ENCODE measurements around the gene CNPY1. TPM values are rescaled to one million over a fixed set of nuclear protein-coding genes. Genes with fewer than 3 reads are reported as not detected.

The CNPY1 gene
- total RNA-seq, 2 donors from 2014 or later = 0.33 TPM; not detected in 1

GRCh38 chr7:155576900-155577508, 30.6 kb upstream of the CNPY1 start:
- Mint-ChIP-seq H3K9me3 (no peaks in the 10 kb centered on the region), H3K27me3 (ENCODE audit: insufficient read depth) (peaks cover 9% of the 10 kb centered on the region), H3K4me1 (peaks cover 3% of the 10 kb centered on the region), H3K27ac (no peak overlapping the region), H3K4me3 (no peak overlapping the region), H3K36me3 (ENCODE audit: low read depth) (no peaks in the 10 kb centered on the region)
- no peak for TF ChIP-seq CTCF (conservative IDR thresholded peaks at IDR 0.05)
- Histone ChIP-seq H3K4me1 (ENCODE audit: control insufficient read depth, insufficient read depth, low read length) (no peaks in the 10 kb centered on the region), H3K9me3 (ENCODE audit: control insufficient read depth, low read length) (no peaks in the 10 kb centered on the region), H3K4me3 (ENCODE audit: low read length) (no peak overlapping the region), H3K27me3 (ENCODE audit: control insufficient read depth, insufficient read depth, low read length, poor library complexity, severe bottlenecking) (no peaks in the 10 kb centered on the region), H3K27ac (ENCODE audit: low read depth, low read length) (no peak overlapping the region), H3K9ac (ENCODE audit: extremely low read depth, low read length, poor library complexity, severe bottlenecking) (no peak overlapping the region), H3K36me3 (ENCODE audit: control insufficient read depth, insufficient read depth, low read length) (no peaks in the 10 kb centered on the region)
- WGBS, 2 experiments (ENCODE audit: insufficient coverage in 1 of 2, insufficient read length in 1 of 2) = 91 to 95% methylated on average over 14 to 17 of the region's 17 CpGs
- peak; percentile 35 for DNase-seq

- TF ChIP-seq CTCF (conservative IDR thresholded peaks at IDR 0.05) = no peak
- peaks cover 9% of the 10 kb centered on the region for H3K27me3 Mint-ChIP-seq (ENCODE audit: insufficient read depth)
- peak; percentile 37 for DNase-seq
- 92% methylated on average over 10 to 20 of the region's 20 CpGs for WGBS, 2 experiments (ENCODE audit: insufficient coverage in 1 of 2, insufficient read length in 1 of 2)
- no peaks in the 10 kb centered on the region for H3K36me3 ChIP-seq (ENCODE audit: control insufficient read depth, insufficient read depth, low read length)
- H3K27me3 ChIP-seq (ENCODE audit: control insufficient read depth, insufficient read depth, low read length, poor library complexity, severe bottlenecking) = no peaks in the 10 kb centered on the region
- no peaks in the 10 kb centered on the region for H3K4me1 ChIP-seq (ENCODE audit: control insufficient read depth, insufficient read depth, low read length)
- no peak overlapping the region for H3K4me3 ChIP-seq (ENCODE audit: low read length)
- H3K9ac ChIP-seq (ENCODE audit: extremely low read depth, low read length, poor library complexity, severe bottlenecking) = no peak overlapping the region
- no peak overlapping the region for H3K27ac Mint-ChIP-seq
- H3K9me3 Mint-ChIP-seq = no peaks in the 10 kb centered on the region
- no peak overlapping the region for H3K4me3 Mint-ChIP-seq
- H3K9me3 ChIP-seq (ENCODE audit: control insufficient read depth, low read length) = no peaks in the 10 kb centered on the region
- peaks cover 3% of the 10 kb centered on the region for H3K4me1 Mint-ChIP-seq
- no peak overlapping the region for H3K27ac ChIP-seq (ENCODE audit: low read depth, low read length)
- no peaks in the 10 kb centered on the region for H3K36me3 Mint-ChIP-seq (ENCODE audit: low read depth)
Measured at GRCh38 chr7:155576416-155576815, 30.1 kb upstream of the CNPY1 start.

- WGBS, 2 experiments (ENCODE audit: insufficient coverage in 1 of 2, insufficient read length in 1 of 2) = 91 to 94% methylated on average over 8 to 10 of the region's 10 CpGs
- H3K4me1 ChIP-seq (ENCODE audit: control insufficient read depth, insufficient read depth, low read length) = no peaks in the 10 kb centered on the region
- H3K27me3 Mint-ChIP-seq (ENCODE audit: insufficient read depth) = peaks cover 6% of the 10 kb centered on the region
- H3K9ac ChIP-seq (ENCODE audit: extremely low read depth, low read length, poor library complexity, severe bottlenecking) = no peak overlapping the region
- no peak overlapping the region for H3K4me3 ChIP-seq (ENCODE audit: low read length)
- H3K27ac Mint-ChIP-seq = no peak overlapping the region
- no peaks in the 10 kb centered on the region for H3K36me3 Mint-ChIP-seq (ENCODE audit: low read depth)
- H3K36me3 ChIP-seq (ENCODE audit: control insufficient read depth, insufficient read depth, low read length) = no peaks in the 10 kb centered on the region
- no peaks in the 10 kb centered on the region for H3K4me1 Mint-ChIP-seq
- no peaks in the 10 kb centered on the region for H3K9me3 Mint-ChIP-seq
- DNase-seq = no peak
- H3K4me3 Mint-ChIP-seq = no peak overlapping the region
- TF ChIP-seq CTCF (conservative IDR thresholded peaks at IDR 0.05) = no peak
- H3K9me3 ChIP-seq (ENCODE audit: control insufficient read depth, low read length) = no peaks in the 10 kb centered on the region
- no peaks in the 10 kb centered on the region for H3K27me3 ChIP-seq (ENCODE audit: control insufficient read depth, insufficient read depth, low read length, poor library complexity, severe bottlenecking)
- no peak overlapping the region for H3K27ac ChIP-seq (ENCODE audit: low read depth, low read length)
Measured at GRCh38 chr7:155574556-155575290, 28.4 kb upstream of the CNPY1 start.
